H1 (cell line): ENCODE data around the gene AAK1.

Source experiments
- CTCF ChIP-seq, 3 experiments: IDR thresholded peaks; 1 replicate in 2 of 3; 2 replicates in 1 of 3; pipeline versions ENCODE4 v1.5.1 to v1.6.1; 2011; ENCODE audit warnings: low read length in 3 of 3, mild to moderate bottlenecking in 3 of 3, inconsistent platforms in 2 of 3, low read depth in 1 of 3, moderate library complexity in 1 of 3; ENCODE audit not compliant: insufficient read depth in 1 of 3; ENCODE audit errors: control extremely low read depth in 1 of 3
- EP300 ChIP-seq, 2 experiments: IDR thresholded peaks; 1 replicate in 1 of 2; 2 replicates in 1 of 2; pipeline ENCODE4 v1.6.1; 2011 to 2012; ENCODE audit warnings: low read depth in 2 of 2, low read length in 2 of 2, mild to moderate bottlenecking in 2 of 2, borderline replicate concordance in 1 of 2, inconsistent platforms in 1 of 2, moderate library complexity in 1 of 2
- GABPA ChIP-seq: IDR thresholded peaks from 2 replicates; pipeline ENCODE4 v1.6.1; 2011; ENCODE audit warnings: mild to moderate bottlenecking, low read length, moderate library complexity, borderline replicate concordance; ENCODE audit not compliant: insufficient read depth
- JUN ChIP-seq: IDR thresholded peaks from 2 replicates; pipeline ENCODE4 v1.6.1; 2011; ENCODE audit warnings: low read depth, mild to moderate bottlenecking, improper control_type of control experiment, low read length
- POLR2AphosphoS5 ChIP-seq: IDR thresholded peaks from 2 replicates; pipeline ENCODE4 v1.6.1; 2011; ENCODE audit warnings: low read depth, low read length
- RAD21 ChIP-seq, 2 experiments: IDR thresholded peaks in 1 of 2; conservative IDR thresholded peaks in 1 of 2; 2 replicates each; pipeline ENCODE4 v1.6.1; 2011; ENCODE audit warnings: low read depth in 2 of 2, low read length in 2 of 2, improper control_type of control experiment in 1 of 2, inconsistent platforms in 1 of 2, mild to moderate bottlenecking in 1 of 2, moderate library complexity in 1 of 2
- RXRA ChIP-seq: IDR thresholded peaks from 2 replicates; pipeline ENCODE4 v1.6.1; 2011; ENCODE audit warnings: low read depth, mild to moderate bottlenecking, low read length, moderate library complexity; ENCODE audit not compliant: insufficient read depth
- TAF1 ChIP-seq: IDR thresholded peaks from 2 replicates; pipeline ENCODE4 v1.6.1; 2011; ENCODE audit warnings: mild to moderate bottlenecking, low read depth, low read length
- USF2 ChIP-seq: IDR thresholded peaks from 2 replicates; pipeline ENCODE4 v1.6.1; 2011; ENCODE audit warnings: low read length, improper control_type of control experiment

DNA sequence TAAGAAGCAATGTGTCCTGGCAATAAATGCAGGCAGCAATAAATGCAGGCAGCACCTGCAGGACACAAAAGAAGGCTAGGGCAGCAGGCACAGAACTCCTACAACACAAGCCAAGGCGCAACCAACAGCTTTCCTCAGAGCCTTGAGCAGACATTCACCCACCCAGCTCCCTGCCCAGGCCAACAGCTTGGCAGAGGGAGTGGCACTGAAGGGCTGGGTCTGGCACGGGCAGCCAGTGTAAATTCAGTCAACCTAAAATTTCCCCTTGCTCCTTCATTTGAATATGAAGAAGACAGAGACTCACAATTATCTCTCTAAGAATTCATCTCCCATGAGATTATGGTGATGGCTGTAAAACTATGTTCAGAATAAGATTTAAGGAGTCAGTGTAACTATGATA lies 35.4 kb downstream of the AAK1 start:
- no peak for TF ChIP-seq POLR2AphosphoS5
- TF ChIP-seq GABPA, result no peak
- no peak for TF ChIP-seq EP300 (IDR thresholded peaks at IDR 0.05; ENCODE audit: borderline replicate concordance in 1 of 2, low read depth in 2 of 2, low read length in 2 of 2)
- no peak for TF ChIP-seq TAF1
- no peak for TF ChIP-seq RAD21 (IDR thresholded peaks at IDR 0.05 in 1 of 2, conservative IDR thresholded peaks at IDR 0.05 in 1 of 2; ENCODE audit: low read depth in 2 of 2, low read length in 2 of 2)
- no peak for TF ChIP-seq USF2
- TF ChIP-seq CTCF (IDR thresholded peaks at IDR 0.05; ENCODE audit: control extremely low read depth in 1 of 3, insufficient read depth in 1 of 3, low read depth in 1 of 3, low read length in 3 of 3), result no peak
- no peak for TF ChIP-seq RXRA
- TF ChIP-seq JUN, result no peak
